ENCODE results near the gene TOP2B. TPM values are rescaled to one million over a fixed set of nuclear protein-coding genes. Genes with fewer than 3 reads are reported as not detected.

TOP2B gene
- total RNA-seq, 1 donor from 2014 or later = 195 TPM

DNA sequence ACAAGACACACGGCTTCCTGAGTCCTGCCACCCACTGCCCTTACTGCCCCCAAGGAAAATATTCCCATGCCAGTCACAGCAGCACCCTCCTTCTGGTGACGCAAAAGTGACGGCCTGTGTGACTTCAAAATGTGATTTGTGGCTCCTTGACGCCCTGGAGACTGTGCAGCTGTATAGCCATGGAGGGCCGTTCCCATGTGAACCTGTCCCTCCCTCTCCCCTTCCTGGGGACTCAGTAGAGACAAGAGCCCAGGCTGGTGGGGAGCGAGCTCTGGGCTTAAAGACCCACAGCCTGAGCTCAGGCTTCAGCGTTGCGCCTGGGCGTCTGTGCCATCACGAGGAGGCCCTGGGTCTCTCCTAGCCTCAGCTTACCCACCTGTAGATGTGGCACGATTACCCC lies 78.2 kb downstream of the TOP2B start:
- Mint-ChIP-seq H3K9me3 (ENCODE audit: unreplicated experiment) (no peaks in the 10 kb centered on the region), H3K27me3 (ENCODE audit: unreplicated experiment) (peaks cover 6% of the 10 kb centered on the region), H3K36me3 (ENCODE audit: low read depth, unreplicated experiment) (no peaks in the 10 kb centered on the region), H3K4me1 (ENCODE audit: unreplicated experiment) (peaks cover 10% of the 10 kb centered on the region), H3K27ac (ENCODE audit: unreplicated experiment) (no peak overlapping the region), H3K4me3 (ENCODE audit: unreplicated experiment) (no peak overlapping the region)
- TF ChIP-seq, protein P1, sequence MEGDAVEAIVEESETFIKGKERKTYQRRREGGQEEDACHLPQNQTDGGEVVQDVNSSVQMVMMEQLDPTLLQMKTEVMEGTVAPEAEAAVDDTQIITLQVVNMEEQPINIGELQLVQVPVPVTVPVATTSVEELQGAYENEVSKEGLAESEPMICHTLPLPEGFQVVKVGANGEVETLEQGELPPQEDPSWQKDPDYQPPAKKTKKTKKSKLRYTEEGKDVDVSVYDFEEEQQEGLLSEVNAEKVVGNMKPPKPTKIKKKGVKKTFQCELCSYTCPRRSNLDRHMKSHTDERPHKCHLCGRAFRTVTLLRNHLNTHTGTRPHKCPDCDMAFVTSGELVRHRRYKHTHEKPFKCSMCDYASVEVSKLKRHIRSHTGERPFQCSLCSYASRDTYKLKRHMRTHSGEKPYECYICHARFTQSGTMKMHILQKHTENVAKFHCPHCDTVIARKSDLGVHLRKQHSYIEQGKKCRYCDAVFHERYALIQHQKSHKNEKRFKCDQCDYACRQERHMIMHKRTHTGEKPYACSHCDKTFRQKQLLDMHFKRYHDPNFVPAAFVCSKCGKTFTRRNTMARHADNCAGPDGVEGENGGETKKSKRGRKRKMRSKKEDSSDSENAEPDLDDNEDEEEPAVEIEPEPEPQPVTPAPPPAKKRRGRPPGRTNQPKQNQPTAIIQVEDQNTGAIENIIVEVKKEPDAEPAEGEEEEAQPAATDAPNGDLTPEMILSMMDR (IDR thresholded peaks at IDR 0.05; ENCODE audit: unreplicated experiment) = no peak
- no peak for DNase-seq (ENCODE audit: low spot score)

DNA sequence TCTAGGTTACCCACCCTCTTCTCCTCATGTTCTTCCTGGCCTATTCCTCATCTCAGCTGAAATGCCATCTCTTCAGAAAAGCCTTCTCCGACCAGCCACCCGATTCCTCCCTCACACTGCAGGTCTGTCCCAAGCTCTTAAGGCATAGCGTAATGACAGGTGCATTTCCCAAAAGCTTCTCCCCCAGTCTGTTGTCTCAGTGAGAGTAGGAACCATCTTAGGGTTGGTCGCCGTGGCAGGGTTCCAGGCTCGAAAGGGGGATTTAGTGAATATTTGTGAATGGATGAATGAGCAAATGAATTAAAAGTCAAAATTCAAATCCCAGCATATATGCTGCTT lies 78.6 kb downstream of the TOP2B start:
- H3K4me1 Mint-ChIP-seq (ENCODE audit: unreplicated experiment) = peaks cover 10% of the 10 kb centered on the region
- peaks cover 6% of the 10 kb centered on the region for H3K27me3 Mint-ChIP-seq (ENCODE audit: unreplicated experiment)
- no peaks in the 10 kb centered on the region for H3K36me3 Mint-ChIP-seq (ENCODE audit: low read depth, unreplicated experiment)
- no peak for DNase-seq (ENCODE audit: low spot score)
- H3K9me3 Mint-ChIP-seq (ENCODE audit: unreplicated experiment) = no peaks in the 10 kb centered on the region
- no peak overlapping the region for H3K4me3 Mint-ChIP-seq (ENCODE audit: unreplicated experiment)
- H3K27ac Mint-ChIP-seq (ENCODE audit: unreplicated experiment) = no peak overlapping the region
- TF ChIP-seq, protein P1 (IDR thresholded peaks at IDR 0.05; ENCODE audit: unreplicated experiment) = no peak

DNA sequence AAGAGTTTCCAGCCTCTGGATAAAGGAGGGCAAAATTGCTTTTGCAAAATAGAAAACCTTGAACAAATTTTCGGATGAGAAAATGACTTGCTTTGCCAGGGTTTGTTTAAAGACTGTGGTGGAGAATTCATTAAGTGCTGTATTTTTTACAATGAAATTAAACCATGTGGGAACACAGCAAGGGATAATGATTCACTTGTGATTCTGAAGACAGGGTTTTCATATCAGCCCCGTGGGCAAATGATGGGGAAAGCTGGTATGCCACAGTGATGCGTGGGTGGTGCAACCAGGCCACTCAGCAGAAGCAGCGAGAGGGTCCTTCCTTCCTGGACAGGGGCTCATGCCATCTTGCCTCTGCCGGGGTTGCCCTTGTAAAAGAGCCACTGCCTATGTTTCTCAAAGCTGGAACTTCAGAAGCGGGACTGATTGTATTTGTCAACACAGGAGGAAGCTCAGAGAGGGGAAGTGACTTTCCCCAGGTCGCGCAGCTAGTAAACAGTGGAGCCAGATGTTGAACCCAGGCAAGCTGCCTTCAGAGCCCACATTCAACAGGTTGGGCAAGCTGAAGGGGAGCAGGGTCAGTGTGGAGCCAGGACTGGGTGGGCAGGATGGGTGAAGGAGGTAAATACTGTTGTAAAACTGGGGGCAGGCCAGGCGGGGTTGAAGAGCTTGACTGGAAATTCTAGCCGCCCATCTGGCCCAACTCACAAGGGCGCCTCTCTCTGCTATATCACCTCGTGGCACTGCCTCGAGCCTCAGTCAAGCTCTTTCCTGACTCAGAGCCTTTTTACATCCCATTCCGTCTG lies 79.1 kb downstream of the TOP2B start:
- H3K4me3 Mint-ChIP-seq (ENCODE audit: unreplicated experiment) = no peak overlapping the region
- TF ChIP-seq, protein P1 (IDR thresholded peaks at IDR 0.05; ENCODE audit: unreplicated experiment) = no peak
- no peak for DNase-seq (ENCODE audit: low spot score)
- H3K27ac Mint-ChIP-seq (ENCODE audit: unreplicated experiment) = no peak overlapping the region
- H3K4me1 Mint-ChIP-seq (ENCODE audit: unreplicated experiment) = peaks cover 10% of the 10 kb centered on the region
- no peaks in the 10 kb centered on the region for H3K36me3 Mint-ChIP-seq (ENCODE audit: low read depth, unreplicated experiment)
- H3K9me3 Mint-ChIP-seq (ENCODE audit: unreplicated experiment) = no peaks in the 10 kb centered on the region
- H3K27me3 Mint-ChIP-seq (ENCODE audit: unreplicated experiment) = peaks cover 6% of the 10 kb centered on the region

DNA sequence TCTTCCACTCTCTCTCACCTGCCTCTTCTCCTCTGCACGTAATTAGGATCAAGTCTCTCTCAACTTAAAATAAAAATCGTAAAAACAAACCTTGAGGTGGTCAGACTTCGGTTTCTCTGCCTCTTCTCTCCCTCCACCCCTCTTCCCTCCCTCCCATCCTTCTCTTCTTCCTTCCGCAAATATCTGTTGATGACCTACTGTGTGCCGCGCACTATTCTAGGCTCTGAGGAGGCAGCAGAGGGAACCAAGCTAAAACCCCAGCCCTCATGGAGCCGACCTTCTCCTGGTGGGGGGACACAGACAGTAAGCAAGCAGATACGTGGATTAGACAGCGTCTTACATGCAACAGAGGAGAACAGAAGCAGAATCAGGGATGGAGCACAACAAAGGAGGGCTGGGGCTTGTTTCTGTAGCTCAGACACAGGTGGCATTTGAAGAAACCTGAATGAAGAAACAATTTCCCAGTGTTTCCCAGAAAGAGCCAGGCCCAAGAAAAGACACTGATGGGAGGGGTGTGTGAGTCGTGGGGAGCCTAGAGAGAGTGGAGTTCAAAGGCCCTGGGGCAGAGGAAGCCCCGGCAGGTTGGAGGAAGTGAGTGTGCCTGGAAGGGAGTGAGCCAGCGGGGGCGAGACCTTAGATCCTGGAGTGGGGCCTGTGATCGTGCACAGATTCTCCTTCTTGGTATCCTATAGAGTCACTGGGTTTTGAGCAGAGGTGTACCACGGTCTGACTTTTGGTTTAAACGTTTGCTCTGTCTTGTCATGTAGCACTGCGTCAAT lies 80.5 kb downstream of the TOP2B start:
- Mint-ChIP-seq H3K36me3 (ENCODE audit: low read depth, unreplicated experiment) (no peaks in the 10 kb centered on the region), H3K27ac (ENCODE audit: unreplicated experiment) (no peak overlapping the region), H3K4me3 (ENCODE audit: unreplicated experiment) (no peak overlapping the region), H3K27me3 (ENCODE audit: unreplicated experiment) (peaks cover 6% of the 10 kb centered on the region), H3K4me1 (ENCODE audit: unreplicated experiment) (peaks cover 10% of the 10 kb centered on the region), H3K9me3 (ENCODE audit: unreplicated experiment) (no peaks in the 10 kb centered on the region)
- TF ChIP-seq, protein P1 (IDR thresholded peaks at IDR 0.05; ENCODE audit: unreplicated experiment) = no peak
- no peak for DNase-seq (ENCODE audit: low spot score)

DNA sequence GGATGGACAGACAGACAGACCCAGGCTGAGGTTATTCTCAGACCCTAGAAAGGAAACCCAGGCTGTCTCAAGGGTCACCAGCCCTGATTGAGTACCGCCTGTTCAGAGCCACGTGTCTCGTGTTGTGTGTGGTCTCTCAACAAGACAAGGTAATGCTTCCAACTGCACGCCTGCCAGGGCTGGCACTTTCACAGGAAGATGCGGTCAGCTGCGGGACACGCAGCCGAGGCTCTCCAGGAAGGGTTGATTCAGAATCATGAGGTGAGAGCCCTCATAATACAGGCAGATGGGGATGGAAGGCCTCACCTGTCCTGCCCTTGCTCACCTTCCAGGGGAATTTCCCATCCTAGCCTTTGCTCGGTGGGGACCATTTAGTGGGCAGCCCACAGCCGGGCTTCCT lies 81.4 kb downstream of the TOP2B start:
- no peak overlapping the region for H3K4me3 Mint-ChIP-seq (ENCODE audit: unreplicated experiment)

More for the DNA sequence above, 81.4 kb downstream of the TOP2B start:
- no peaks in the 10 kb centered on the region for H3K9me3 Mint-ChIP-seq (ENCODE audit: unreplicated experiment)
- TF ChIP-seq, protein P1 (IDR thresholded peaks at IDR 0.05; ENCODE audit: unreplicated experiment) = no peak
- peaks cover 10% of the 10 kb centered on the region for H3K4me1 Mint-ChIP-seq (ENCODE audit: unreplicated experiment)
- peaks cover 6% of the 10 kb centered on the region for H3K27me3 Mint-ChIP-seq (ENCODE audit: unreplicated experiment)
- H3K36me3 Mint-ChIP-seq (ENCODE audit: low read depth, unreplicated experiment) = no peaks in the 10 kb centered on the region
- H3K27ac Mint-ChIP-seq (ENCODE audit: unreplicated experiment) = no peak overlapping the region
- no peak for DNase-seq (ENCODE audit: low spot score)
